Prostate gland (tissue), 2 donors: Measurements from ENCODE around the gene PTBP1. TPM values are rescaled to one million over a fixed set of nuclear protein-coding genes. Genes with fewer than 3 reads are reported as not detected.

Source experiments
- DNase-seq: peaks from one replicate; pipeline ENCODE4 v3.0.0-alpha.2; 2019; ENCODE audit warnings: low spot score
- H3K27ac ChIP-seq, 2 donors: fragments of 200-600 bp; sonication (generic); 2 replicates each; pipeline ENCODE4 v1.5.1; 2017 to 2019
- H3K27me3 ChIP-seq: fragments of 200-600 bp; sonication (generic); replicated peaks from 2 replicates; pipeline ENCODE4 v1.5.1; 2019; ENCODE audit not compliant: insufficient read depth
- H3K36me3 ChIP-seq, 2 donors: fragments of 200-600 bp; sonication (generic); 1 replicate in 1 of 2; 2 replicates in 1 of 2; pipeline versions ENCODE4 v1.5.1 to v1.8.1; 2017 to 2019
- H3K4me1 ChIP-seq: fragments of 200-600 bp; sonication (generic); replicated peaks from 2 replicates; pipeline ENCODE4 v1.5.1; 2019
- H3K4me3 ChIP-seq, 2 donors: fragments of 200-600 bp; sonication (generic); 2 replicates each; pipeline ENCODE4 v1.5.1; 2017 to 2019
- H3K9me3 ChIP-seq: fragments of 200-600 bp; sonication (generic); 2 replicates; pipeline ENCODE4 v1.5.1; 2017
- POLR2A ChIP-seq: fragments of 450-650 bp; IDR thresholded peaks from one replicate; pipeline ENCODE4 v1.6.1; 2016; ENCODE audit warnings: antibody characterized with exemption, mild to moderate bottlenecking
- POLR2AphosphoS5 ChIP-seq: sonication (generic); formaldehyde crosslinking; IDR thresholded peaks from one replicate; pipeline ENCODE4 v1.6.1; 2017; ENCODE audit warnings: antibody characterized with exemption
- WGBS: methylation state at CpG from one replicate; pipeline ENCODE4 v1.1.5; 2018; 5-methylcytosine and 5-hydroxymethylcytosine counted together
- intact Hi-C: fragments of 100-400 bp; cut with DNase I; formaldehyde crosslinking; loops from one replicate; pipeline ENCODE4 v1.14.2; 2022
- total RNA-seq, 2 donors: library from RNA; depleted of rRNA; stranded (reverse); fragments of >200 nt; gene quantifications; one replicate each; pipeline ENCODE4 v1.1.0, GENCODE V29; 2016
- TF ChIP-seq, protein P1 (sequence below), 4 experiments: fragments of 200-600 bp in 2 of 4; fragments of 450-650 bp in 2 of 4; sonication (generic) in 2 of 4; IDR thresholded peaks; 1 replicate in 3 of 4; 2 replicates in 1 of 4; pipeline ENCODE4 v1.5.1; 2016 to 2019; ENCODE audit warnings: antibody characterized with exemption in 4 of 4, mild to moderate bottlenecking in 2 of 4, moderate library complexity in 2 of 4

The PTBP1 gene
- total RNA-seq, 2 donors from 2014 or later = 153 to 222 TPM

DNA sequence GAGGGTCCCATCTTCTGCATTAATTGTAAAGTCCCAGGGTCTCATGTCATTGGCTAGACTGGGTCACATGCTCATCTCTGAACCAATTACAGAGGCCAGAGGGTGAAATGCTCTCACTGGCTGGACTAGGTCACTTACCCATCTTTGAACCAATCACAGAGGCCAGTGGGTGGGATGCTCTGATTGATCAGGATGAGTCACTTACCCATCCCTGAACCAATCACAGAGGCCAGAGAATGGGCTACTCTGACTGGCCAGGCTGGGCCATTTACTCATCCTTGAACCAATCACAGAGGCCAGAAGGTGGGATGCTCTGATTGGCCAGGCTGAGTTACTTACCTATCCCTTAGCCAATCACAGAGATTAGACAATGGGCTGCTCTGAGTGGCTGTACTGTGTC, 41.0 kb upstream of the PTBP1 start:
- TF ChIP-seq, protein P1, sequence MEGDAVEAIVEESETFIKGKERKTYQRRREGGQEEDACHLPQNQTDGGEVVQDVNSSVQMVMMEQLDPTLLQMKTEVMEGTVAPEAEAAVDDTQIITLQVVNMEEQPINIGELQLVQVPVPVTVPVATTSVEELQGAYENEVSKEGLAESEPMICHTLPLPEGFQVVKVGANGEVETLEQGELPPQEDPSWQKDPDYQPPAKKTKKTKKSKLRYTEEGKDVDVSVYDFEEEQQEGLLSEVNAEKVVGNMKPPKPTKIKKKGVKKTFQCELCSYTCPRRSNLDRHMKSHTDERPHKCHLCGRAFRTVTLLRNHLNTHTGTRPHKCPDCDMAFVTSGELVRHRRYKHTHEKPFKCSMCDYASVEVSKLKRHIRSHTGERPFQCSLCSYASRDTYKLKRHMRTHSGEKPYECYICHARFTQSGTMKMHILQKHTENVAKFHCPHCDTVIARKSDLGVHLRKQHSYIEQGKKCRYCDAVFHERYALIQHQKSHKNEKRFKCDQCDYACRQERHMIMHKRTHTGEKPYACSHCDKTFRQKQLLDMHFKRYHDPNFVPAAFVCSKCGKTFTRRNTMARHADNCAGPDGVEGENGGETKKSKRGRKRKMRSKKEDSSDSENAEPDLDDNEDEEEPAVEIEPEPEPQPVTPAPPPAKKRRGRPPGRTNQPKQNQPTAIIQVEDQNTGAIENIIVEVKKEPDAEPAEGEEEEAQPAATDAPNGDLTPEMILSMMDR (IDR thresholded peaks at IDR 0.05) = no peak
- TF ChIP-seq POLR2AphosphoS5 (no peak), POLR2A (no peak)
- DNase-seq = no peak
- no peaks in the 10 kb centered on the region for H3K27me3 ChIP-seq
- intact Hi-C loops = no loop called here
- peaks cover 3% of the 10 kb centered on the region for H3K4me1 ChIP-seq
- no peak overlapping the region for H3K4me3 ChIP-seq
- no peaks in the 10 kb centered on the region for H3K36me3 ChIP-seq
- no peaks in the 10 kb centered on the region for H3K9me3 ChIP-seq
- H3K27ac ChIP-seq = no peak overlapping the region

DNA sequence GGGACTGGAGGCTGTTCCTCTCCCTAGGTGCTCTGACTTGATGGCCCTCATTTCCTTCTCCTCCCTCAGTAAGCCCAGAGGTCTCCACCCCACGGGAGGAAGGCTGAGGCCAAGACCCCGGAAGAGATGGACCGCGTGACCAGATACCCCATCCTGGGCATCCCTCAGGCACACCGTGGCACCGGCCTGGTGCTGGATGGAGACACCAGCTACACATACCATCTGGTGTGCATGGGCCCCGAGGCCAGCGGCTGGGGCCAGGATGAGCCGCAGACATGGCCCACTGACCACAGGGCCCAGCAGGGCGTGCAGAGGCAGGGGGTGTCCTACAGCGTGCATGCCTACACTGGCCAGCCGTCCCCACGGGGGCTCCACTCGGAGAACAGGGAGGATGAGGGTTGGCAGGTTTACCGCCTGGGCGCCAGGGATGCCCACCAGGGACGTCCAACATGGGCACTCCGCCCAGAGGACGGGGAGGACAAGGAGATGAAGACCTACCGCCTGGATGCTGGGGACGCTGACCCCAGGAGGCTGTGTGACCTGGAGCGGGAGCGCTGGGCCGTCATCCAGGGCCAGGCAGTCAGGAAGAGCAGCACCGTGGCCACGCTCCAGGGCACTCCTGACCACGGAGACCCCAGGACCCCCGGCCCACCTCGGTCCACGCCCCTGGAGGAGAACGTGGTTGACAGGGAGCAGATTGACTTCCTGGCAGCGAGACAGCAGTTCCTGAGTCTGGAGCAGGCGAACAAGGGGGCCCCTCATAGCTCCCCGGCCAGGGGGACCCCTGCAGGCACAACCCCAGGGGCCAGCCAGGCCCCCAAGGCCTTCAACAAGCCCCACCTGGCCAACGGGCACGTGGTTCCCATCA, 40.2 kb upstream of the PTBP1 start:
- intact Hi-C loops = no loop called here
- H3K36me3 ChIP-seq = no peaks in the 10 kb centered on the region
- no peaks in the 10 kb centered on the region for H3K27me3 ChIP-seq
- 92% methylated on average over 28 of the region's 36 CpGs for WGBS
- H3K27ac ChIP-seq = no peak overlapping the region
- DNase-seq = no peak
- TF ChIP-seq, protein P1 (IDR thresholded peaks at IDR 0.05) = no peak
- TF ChIP-seq POLR2A (no peak), POLR2AphosphoS5 (no peak)
- H3K4me1 ChIP-seq = peaks cover 1% of the 10 kb centered on the region
- no peaks in the 10 kb centered on the region for H3K9me3 ChIP-seq
- H3K4me3 ChIP-seq = no peak overlapping the region

DNA sequence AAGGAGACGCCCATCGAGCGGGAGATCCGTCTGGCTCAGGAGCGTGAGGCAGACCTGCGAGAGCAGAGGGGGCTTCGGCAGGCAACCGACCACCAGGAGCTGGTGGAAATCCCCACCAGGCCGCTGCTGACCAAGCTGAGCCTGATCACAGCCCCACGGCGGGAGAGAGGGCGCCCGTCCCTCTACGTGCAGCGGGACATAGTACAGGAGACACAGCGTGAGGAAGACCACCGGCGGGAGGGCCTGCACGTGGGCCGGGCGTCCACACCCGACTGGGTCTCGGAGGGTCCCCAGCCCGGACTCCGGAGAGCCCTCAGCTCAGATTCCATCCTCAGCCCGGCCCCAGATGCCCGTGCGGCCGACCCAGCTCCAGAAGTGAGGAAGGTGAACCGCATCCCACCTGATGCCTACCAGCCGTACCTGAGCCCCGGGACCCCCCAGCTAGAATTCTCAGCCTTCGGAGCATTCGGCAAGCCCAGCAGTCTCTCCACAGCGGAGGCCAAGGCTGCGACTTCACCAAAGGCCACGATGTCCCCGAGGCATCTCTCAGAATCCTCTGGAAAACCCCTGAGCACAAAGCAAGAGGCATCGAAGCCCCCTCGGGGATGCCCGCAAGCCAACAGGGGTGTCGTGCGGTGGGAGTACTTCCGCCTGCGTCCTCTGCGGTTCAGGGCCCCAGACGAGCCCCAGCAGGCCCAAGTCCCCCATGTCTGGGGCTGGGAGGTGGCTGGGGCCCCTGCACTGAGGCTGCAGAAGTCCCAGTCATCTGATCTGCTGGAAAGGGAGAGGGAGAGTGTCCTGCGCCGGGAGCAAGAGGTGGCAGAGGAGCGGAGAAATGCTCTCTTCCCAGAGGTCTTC, 39.2 kb upstream of the PTBP1 start:
- Histone ChIP-seq H3K4me3 (no peak overlapping the region), H3K36me3 (no peaks in the 10 kb centered on the region), H3K27ac (no peak overlapping the region), H3K4me1 (no peaks in the 10 kb centered on the region), H3K27me3 (no peaks in the 10 kb centered on the region), H3K9me3 (no peaks in the 10 kb centered on the region)
- no peak for DNase-seq
- 96% methylated on average over 50 of the region's 50 CpGs for WGBS
- intact Hi-C loops = no loop called here
- TF ChIP-seq, protein P1 (IDR thresholded peaks at IDR 0.05) = no peak
- no peak for TF ChIP-seq POLR2A
- TF ChIP-seq POLR2AphosphoS5 = no peak

DNA sequence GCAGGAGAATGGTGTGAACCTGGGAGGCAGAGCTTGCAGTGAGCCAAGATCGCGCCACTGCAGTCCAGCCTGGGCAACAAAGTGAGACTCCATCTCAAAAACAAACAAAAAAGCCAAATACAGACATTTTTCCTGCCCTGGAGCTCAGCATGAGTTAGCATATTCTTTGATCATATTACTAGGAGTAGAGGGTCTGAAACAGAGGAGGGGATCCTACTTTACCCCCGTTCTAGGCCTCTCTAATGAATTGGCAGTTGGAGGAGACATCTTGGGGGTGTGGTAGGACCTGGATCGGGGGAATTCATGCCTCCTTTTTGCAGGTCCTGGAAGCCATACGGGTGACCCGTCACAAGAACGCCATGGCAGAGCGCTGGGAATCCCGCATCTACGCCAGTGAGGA, 34.1 kb upstream of the PTBP1 start:
- H3K9me3 ChIP-seq = no peaks in the 10 kb centered on the region
- DNase-seq = no peak
- no peak overlapping the region for H3K4me3 ChIP-seq
- H3K4me1 ChIP-seq = no peaks in the 10 kb centered on the region
- no peak for TF ChIP-seq POLR2AphosphoS5
- no peak for TF ChIP-seq POLR2A
- TF ChIP-seq, protein P1 (IDR thresholded peaks at IDR 0.05) = no peak
- no peak overlapping the region for H3K27ac ChIP-seq
- intact Hi-C loops = no loop called here
- WGBS = 95% methylated on average over 10 of the region's 10 CpGs
- H3K36me3 ChIP-seq = no peaks in the 10 kb centered on the region
- no peaks in the 10 kb centered on the region for H3K27me3 ChIP-seq
